PC-9 (cell line): ENCODE measurements around the gene TMTC2.

Source experiments
- EZH2 ChIP-seq: fragments of 200-600 bp; sonication (generic); IDR thresholded peaks from 2 replicates; pipeline ENCODE4 v1.8.0; 2017; ENCODE audit warnings: antibody characterized with exemption, low read depth
- TF ChIP-seq, protein P1 (sequence below): fragments of 200-600 bp; sonication (generic); conservative IDR thresholded peaks from 2 replicates; pipeline ENCODE4 v1.6.1; 2017; ENCODE audit warnings: mixed run types, antibody characterized with exemption, mild to moderate bottlenecking, moderate library complexity

DNA sequence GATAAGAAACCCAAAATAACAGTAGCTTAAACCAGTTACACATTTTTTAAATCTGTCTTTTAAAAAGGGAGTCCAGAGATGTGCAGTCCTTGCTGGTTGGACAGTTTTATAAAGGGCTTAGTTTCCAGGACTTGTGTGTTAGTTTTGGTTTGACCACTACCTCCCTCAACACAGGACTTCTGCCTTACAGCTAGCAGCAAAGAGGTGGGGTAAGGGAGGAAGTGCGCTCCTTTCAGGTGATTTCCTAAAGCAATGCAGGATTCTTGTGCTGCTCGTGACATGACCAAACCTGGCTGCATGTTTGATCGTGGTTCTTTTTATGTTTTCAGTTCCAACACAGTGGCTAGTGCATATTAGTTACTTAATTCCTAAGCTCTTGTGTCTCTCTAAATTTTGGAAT lies 266.2 kb downstream of the TMTC2 start:
- TF ChIP-seq, protein P1, sequence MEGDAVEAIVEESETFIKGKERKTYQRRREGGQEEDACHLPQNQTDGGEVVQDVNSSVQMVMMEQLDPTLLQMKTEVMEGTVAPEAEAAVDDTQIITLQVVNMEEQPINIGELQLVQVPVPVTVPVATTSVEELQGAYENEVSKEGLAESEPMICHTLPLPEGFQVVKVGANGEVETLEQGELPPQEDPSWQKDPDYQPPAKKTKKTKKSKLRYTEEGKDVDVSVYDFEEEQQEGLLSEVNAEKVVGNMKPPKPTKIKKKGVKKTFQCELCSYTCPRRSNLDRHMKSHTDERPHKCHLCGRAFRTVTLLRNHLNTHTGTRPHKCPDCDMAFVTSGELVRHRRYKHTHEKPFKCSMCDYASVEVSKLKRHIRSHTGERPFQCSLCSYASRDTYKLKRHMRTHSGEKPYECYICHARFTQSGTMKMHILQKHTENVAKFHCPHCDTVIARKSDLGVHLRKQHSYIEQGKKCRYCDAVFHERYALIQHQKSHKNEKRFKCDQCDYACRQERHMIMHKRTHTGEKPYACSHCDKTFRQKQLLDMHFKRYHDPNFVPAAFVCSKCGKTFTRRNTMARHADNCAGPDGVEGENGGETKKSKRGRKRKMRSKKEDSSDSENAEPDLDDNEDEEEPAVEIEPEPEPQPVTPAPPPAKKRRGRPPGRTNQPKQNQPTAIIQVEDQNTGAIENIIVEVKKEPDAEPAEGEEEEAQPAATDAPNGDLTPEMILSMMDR: no peak
- no peak for TF ChIP-seq EZH2
